HEK293 (cell line): ENCODE results near the gene NIPAL3.

Experiments used
- CTCF ChIA-PET: fragments of 350-600 bp; formaldehyde crosslinking; extraction: SDS; loops from one replicate; lab custom pipeline; 2021; ENCODE audit warnings: antibody characterized with exemption; lab: Yijun Ruan, JAX
- POLR2A ChIA-PET: fragments of 300-600 bp; formaldehyde crosslinking; extraction: SDS; loops from one replicate; lab custom pipeline; 2020; ENCODE audit warnings: antibody characterized with exemption, inconsistent platforms; lab: Yijun Ruan, JAX
- H3K27ac ChIP-seq: fragments of 200-500 bp; sonication (Bioruptor generic); 2 replicates; pipeline ENCODE4 v1.5.1; 2014; ENCODE audit warnings: low read depth, low read length, control low read depth, inconsistent platforms; ENCODE audit errors: extremely low read depth
- H3K36me3 ChIP-seq, 2 experiments: fragments of 200-500 bp in 1 of 2; sonication (Bioruptor generic) in 1 of 2; 1 replicate in 1 of 2; 2 replicates in 1 of 2; pipeline ENCODE4 v1.5.1; 2014 to 2017; ENCODE audit warnings: inconsistent platforms in 2 of 2, low read length in 2 of 2; ENCODE audit not compliant: control insufficient read depth in 2 of 2, insufficient read depth in 1 of 2
- H3K4me1 ChIP-seq: fragments of 200-500 bp; sonication (Bioruptor generic); 2 replicates; pipeline ENCODE4 v1.5.1; 2014; ENCODE audit warnings: mild to moderate bottlenecking, low read length, inconsistent platforms; ENCODE audit not compliant: control insufficient read depth, insufficient read depth
- H3K4me3 ChIP-seq: 2 replicates; pipeline ENCODE4 v1.5.1; 2011; ENCODE audit warnings: low read depth, mild to moderate bottlenecking, control low read depth, low read length, moderate library complexity
- H3K9me3 ChIP-seq: fragments of 200-500 bp; sonication (Bioruptor generic); 2 replicates; pipeline ENCODE4 v1.5.1; 2014; ENCODE audit warnings: low read depth, low read length, inconsistent platforms; ENCODE audit not compliant: control insufficient read depth, insufficient read depth
- FEZF1 ChIP-seq: fragments of 450-650 bp; formaldehyde crosslinking; IDR thresholded peaks from 2 replicates; pipeline ENCODE4 v1.5.1; 2016; ENCODE audit warnings: missing biosample characterization, missing genetic modification characterization
- PBX3 ChIP-seq: sonication (generic); formaldehyde crosslinking; IDR thresholded peaks from 2 replicates; pipeline ENCODE4 v1.8.1; 2022; ENCODE audit warnings: mild to moderate bottlenecking, moderate library complexity, missing genetic modification reagents
- REST ChIP-seq: fragments of 450-650 bp; formaldehyde crosslinking; IDR thresholded peaks from 2 replicates; pipeline ENCODE4 v1.5.1; 2016; ENCODE audit warnings: missing biosample characterization, missing genetic modification characterization
- ZBTB10 ChIP-seq: fragments of 450-650 bp; formaldehyde crosslinking; IDR thresholded peaks from 2 replicates; pipeline ENCODE4 v1.5.1; 2016; ENCODE audit warnings: missing biosample characterization, missing genetic modification characterization
- ZBTB44 ChIP-seq: fragments of 450-650 bp; IDR thresholded peaks from 2 replicates; pipeline ENCODE4 v1.5.1; 2018; ENCODE audit warnings: missing biosample characterization, mild to moderate bottlenecking, missing genetic modification characterization
- ZFP3 ChIP-seq: fragments of 450-650 bp; formaldehyde crosslinking; IDR thresholded peaks from 2 replicates; pipeline ENCODE4 v1.5.1; 2016; ENCODE audit warnings: low read depth, missing biosample characterization, missing genetic modification characterization
- ZNF10 ChIP-seq: fragments of 450-650 bp; formaldehyde crosslinking; IDR thresholded peaks from 2 replicates; pipeline ENCODE4 v1.5.1; 2017; ENCODE audit warnings: missing biosample characterization, missing genetic modification characterization
- ZNF112 ChIP-seq: fragments of 450-650 bp; formaldehyde crosslinking; IDR thresholded peaks from 2 replicates; pipeline ENCODE4 v1.5.0; 2017; ENCODE audit warnings: missing biosample characterization, missing genetic modification characterization
- ZNF174 ChIP-seq: fragments of 450-650 bp; formaldehyde crosslinking; IDR thresholded peaks from 2 replicates; pipeline ENCODE4 v1.5.0; 2017; ENCODE audit warnings: missing biosample characterization, mild to moderate bottlenecking, missing genetic modification characterization
- ZNF280D ChIP-seq: fragments of 450-650 bp; formaldehyde crosslinking; IDR thresholded peaks from 2 replicates; pipeline ENCODE4 v1.5.1; 2016; ENCODE audit warnings: missing biosample characterization, missing genetic modification characterization
- ZNF311 ChIP-seq: fragments of 450-650 bp; formaldehyde crosslinking; IDR thresholded peaks from 2 replicates; pipeline ENCODE4 v1.5.1; 2017; ENCODE audit warnings: missing biosample characterization, missing genetic modification characterization, borderline replicate concordance
- ZNF366 ChIP-seq: fragments of 450-650 bp; formaldehyde crosslinking; conservative IDR thresholded peaks from 2 replicates; pipeline ENCODE4 v1.5.1; 2016; ENCODE audit warnings: missing biosample characterization, missing genetic modification characterization
- ZNF529 ChIP-seq: fragments of 450-650 bp; formaldehyde crosslinking; IDR thresholded peaks from 2 replicates; pipeline ENCODE4 v1.5.1; 2017; ENCODE audit warnings: missing genetic modification characterization, missing biosample characterization; ENCODE audit not compliant: insufficient replicate concordance
- ZNF776 ChIP-seq: fragments of 450-650 bp; formaldehyde crosslinking; IDR thresholded peaks from 2 replicates; pipeline ENCODE4 v1.5.0; 2017; ENCODE audit warnings: missing biosample characterization, missing genetic modification characterization, borderline replicate concordance
- ZNF785 ChIP-seq: fragments of 450-650 bp; formaldehyde crosslinking; IDR thresholded peaks from 2 replicates; pipeline ENCODE4 v1.5.1; 2016; ENCODE audit warnings: missing biosample characterization, missing genetic modification characterization
- ZSCAN18 ChIP-seq: fragments of 450-650 bp; formaldehyde crosslinking; IDR thresholded peaks from 2 replicates; pipeline ENCODE4 v1.5.1; 2016; ENCODE audit warnings: missing biosample characterization, missing genetic modification characterization
- ZSCAN5A ChIP-seq: fragments of 450-650 bp; formaldehyde crosslinking; IDR thresholded peaks from 2 replicates; pipeline ENCODE4 v1.5.1; 2016; ENCODE audit warnings: missing biosample characterization, missing genetic modification characterization

Gene NIPAL3

GRCh38 chr1:24489674-24490073, 74.1 kb downstream of the NIPAL3 start (continued):
- TF ChIP-seq ZNF280D (no peak), ZSCAN18 (tag by site-specific recombination) (no peak), ZNF529 (peak; percentile 74), ZNF174 (tag by site-specific recombination) (no peak), ZBTB10 (no peak), PBX3 (no peak), FEZF1 (tag by site-specific recombination) (no peak), ZBTB44 (tag by site-specific recombination) (no peak), ZNF785 (tag by site-specific recombination) (no peak), ZNF311 (tag by site-specific recombination) (no peak), ZNF776 (tag by site-specific recombination) (0 out of 2 replicates have a peak, but pooled peaks have one; percentile 26)

- CTCF ChIA-PET = interaction anchor here (0.6 kb wide), 1 partner anchor 28 kb away, joined by 4 read pairs; no protein-coding TSS in a partner anchor
- POLR2A ChIA-PET = interaction anchor here (3.3 kb wide), 1 partner anchor 12 kb away, joined by 9 read pairs; the partner anchor contains the start of gene RCAN3
- Histone ChIP-seq H3K36me3 (no peaks in the 10 kb centered on the region), H3K9me3 (no peaks in the 10 kb centered on the region), H3K27ac (no peak overlapping the region)
- no peak for TF ChIP-seq ZSCAN5A
- no peak for TF ChIP-seq ZNF366
- no peak for TF ChIP-seq ZNF10 (tag by site-specific recombination)
- TF ChIP-seq ZNF112 (tag by site-specific recombination) = no peak
- TF ChIP-seq REST (tag by site-specific recombination) = no peak
- no peak for TF ChIP-seq ZFP3
- TF ChIP-seq, all 188 proteins: peak for 0
- no peaks in the 10 kb centered on the region for H3K4me1 ChIP-seq
- H3K4me3 ChIP-seq = no peak overlapping the region
These were observed 74.6 kb downstream of the NIPAL3 start for GRCh38 chr1:24490101-24490781.
